ENCODE measurements around the gene NCBP1.

GRCh38 chr9:97638666-97639065 lies 5.0 kb downstream of the NCBP1 start:
- TF ChIP-seq EZH2 (IDR thresholded peaks at IDR 0.05) (no peak), POLR2AphosphoS5 (IDR thresholded peaks at IDR 0.05; ENCODE audit: borderline replicate concordance, low read depth, low read length) (no peak)
